HG03565 (cell line): ENCODE results near the gene GLYATL2.

Experiments
- ATAC-seq: cut with Tn5 transposase; IDR thresholded peaks from one replicate; pipeline ENCODE4 v1.9.1; 2021; ENCODE audit warnings: mild to moderate bottlenecking, moderate library complexity; ENCODE audit not compliant: unreplicated experiment

The GLYATL2 gene

DNA sequence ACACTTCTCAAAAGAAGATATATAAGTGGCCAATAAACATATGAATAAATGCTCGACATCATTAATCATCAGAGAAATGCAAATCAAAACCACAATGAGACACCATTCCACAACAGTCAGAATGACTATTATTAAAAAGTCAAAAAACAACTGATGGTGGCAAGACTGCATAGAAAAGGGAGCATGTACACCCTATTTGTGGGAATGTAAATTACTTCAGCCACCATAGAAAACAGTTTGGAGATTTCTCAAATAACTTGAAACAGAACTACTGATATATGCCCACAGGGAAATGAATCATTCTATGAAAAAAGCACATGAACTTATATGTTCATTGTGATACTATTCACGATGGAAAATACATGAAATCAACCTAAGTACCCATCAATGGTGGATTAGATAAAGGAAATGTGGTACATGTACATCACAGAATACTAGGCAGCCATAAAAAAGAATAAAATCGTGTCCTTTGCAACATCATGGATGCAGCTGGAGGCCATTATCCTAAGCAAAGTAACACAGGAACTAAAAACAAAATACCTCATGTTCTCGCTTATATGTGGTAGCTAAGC lies 42.4 kb downstream of the GLYATL2 start:
- ATAC-seq: no peak

DNA sequence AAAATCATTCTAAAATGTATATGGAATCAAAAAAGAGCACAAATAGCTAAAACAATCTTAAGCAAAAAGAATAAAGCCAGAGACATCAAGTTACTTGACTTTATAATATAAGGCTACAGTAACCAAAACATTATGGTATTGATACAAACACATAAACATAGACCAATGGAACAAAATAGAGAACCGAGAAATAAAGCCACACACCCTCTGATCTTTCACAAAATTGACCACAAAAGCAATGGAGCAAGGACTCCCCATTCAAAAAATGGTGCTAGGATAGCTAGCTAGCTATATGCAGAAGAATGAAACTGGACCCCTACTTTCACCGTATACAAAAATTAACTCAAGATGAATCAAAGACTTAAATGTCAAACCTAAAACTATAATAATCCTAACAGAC lies 43.2 kb downstream of the GLYATL2 start:
- no peak for ATAC-seq

DNA sequence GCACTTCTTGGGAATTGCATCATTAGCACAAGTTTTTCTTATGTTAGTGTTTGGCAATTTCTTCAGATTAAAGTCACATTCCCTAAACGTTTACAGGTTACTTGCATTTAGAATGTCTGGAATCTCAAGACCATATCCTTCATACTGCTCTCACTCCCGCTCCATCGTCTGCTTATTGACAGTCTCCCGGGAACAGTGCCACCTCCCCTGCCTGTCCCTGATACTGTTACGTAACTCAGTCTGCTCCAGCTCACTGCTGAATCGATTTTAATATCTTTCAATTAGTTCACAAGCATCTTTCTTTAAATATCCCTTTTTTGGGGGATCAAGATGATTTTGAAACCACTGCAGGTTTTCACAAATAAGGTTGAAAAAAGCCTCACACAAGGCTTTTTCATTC lies 48.2 kb downstream of the GLYATL2 start:
- ATAC-seq: no peak

DNA sequence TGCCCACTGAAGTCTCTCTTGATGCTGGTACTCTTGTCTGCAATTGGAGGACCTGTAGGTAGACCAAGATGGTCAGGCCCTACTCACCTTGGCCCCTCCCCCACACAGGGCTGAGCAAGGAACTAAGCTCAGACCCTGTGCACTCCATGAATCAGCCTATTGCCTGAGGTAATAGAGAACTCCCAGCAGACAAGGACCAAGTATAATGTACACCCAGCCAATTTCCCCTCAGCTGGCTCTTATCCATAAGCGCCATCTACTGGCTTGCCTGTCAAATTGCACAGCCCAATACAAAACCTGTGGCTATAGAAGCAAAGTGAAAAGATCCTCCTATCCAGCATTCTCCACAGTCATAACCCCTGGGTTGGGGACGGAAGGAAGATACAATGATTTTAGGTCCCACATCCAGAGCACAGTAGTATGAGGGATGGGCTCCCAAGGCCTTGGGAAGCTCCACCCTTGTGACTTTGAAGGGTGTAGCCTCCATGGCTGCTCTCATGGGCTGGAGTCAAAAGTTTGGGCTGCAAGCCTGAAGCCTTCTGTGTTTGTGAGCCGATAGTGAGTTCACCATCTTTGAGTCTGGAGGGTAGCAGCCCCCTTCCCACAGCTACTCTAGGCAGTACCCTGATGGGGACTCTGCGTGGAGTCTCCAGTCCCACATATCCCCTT lies 56.0 kb downstream of the GLYATL2 start:
- ATAC-seq: peak; percentile 79

DNA sequence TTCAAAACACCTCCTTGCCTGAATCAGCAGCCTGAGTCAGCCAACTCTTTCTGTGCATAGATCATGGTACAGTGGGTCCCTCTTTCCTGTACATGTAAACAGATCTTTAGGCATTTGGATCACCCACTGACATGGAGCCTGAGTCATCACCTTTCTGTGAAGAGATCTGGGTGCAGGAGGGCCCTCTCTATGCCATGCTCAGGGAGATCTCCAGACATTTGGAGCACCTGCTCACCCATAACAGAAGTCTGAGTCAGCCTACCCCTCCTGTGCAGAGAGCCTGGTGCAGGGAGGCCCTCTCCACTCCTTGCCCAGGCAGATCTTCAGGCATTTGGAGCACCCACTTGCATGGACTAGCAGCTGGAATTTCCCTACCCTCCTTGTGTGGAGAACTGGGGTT lies 56.6 kb downstream of the GLYATL2 start:
- ATAC-seq: peak; percentile 6

DNA sequence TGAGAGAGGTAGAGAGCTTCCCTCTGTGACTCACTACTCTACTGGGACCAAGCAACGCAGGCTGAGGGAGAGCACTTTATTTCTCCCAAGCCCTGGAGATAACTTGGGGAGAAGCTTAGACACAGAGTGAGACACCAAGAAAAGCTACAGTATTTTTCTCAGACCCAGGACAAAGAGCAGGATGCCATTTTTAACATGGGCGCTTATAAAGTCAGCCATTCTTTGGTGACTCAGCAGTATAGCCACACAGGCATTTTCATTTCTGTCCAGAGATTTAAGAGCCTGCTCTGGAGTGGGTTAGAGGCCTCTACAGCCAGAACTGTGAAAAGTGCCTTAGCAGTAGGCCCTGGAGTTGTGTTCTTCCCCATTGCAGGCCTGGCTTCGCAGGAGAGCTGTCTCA lies 57.8 kb downstream of the GLYATL2 start:
- ATAC-seq: no peak

DNA sequence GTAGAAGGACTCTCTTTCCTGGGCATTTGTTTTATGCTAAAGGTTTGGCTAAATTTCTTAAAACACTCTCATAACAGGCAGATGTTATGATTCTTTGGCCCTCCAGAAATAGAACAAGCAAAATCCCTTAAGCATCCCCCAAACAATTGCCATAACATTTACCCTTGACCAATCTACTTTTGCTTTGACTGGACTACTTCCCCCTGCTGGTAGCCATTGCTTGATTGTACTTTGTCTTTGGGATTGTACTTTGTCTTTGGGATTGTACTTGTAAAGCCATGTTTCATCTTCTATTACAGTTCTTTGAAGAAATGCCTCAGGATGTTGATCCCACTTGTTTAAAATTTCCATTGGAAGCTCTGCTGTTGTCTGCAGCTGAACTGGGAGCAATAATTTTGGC lies 59.5 kb downstream of the GLYATL2 start:
- ATAC-seq: no peak
